Epithelial cell of proximal tubule (primary cell): ENCODE data around the gene ARHGEF7. TPM values are rescaled to one million over a fixed set of nuclear protein-coding genes. Genes with fewer than 3 reads are reported as not detected.

Source experiments
- DNase-seq: peaks from one replicate; pipeline ENCODE4 v3.0.0-alpha.2; 2011; ENCODE audit warnings: low read depth
- H3K4me3 ChIP-seq: 2 replicates; pipeline ENCODE4 v1.5.1; 2011; ENCODE audit warnings: low read depth, mild to moderate bottlenecking, low read length
- CTCF ChIP-seq: conservative IDR thresholded peaks from 2 replicates; pipeline ENCODE4 v1.5.1; 2012; ENCODE audit warnings: low read depth, mild to moderate bottlenecking, low read length
- total RNA-seq: library from RNA; depleted of rRNA; stranded (reverse); fragments of >200 nt; gene quantifications from 2 replicates; pipeline ENCODE4 v1.2.3, GENCODE V29; 2015

The ARHGEF7 gene
- total RNA-seq, 1 donor from 2014 or later, result 21.9 TPM

DNA sequence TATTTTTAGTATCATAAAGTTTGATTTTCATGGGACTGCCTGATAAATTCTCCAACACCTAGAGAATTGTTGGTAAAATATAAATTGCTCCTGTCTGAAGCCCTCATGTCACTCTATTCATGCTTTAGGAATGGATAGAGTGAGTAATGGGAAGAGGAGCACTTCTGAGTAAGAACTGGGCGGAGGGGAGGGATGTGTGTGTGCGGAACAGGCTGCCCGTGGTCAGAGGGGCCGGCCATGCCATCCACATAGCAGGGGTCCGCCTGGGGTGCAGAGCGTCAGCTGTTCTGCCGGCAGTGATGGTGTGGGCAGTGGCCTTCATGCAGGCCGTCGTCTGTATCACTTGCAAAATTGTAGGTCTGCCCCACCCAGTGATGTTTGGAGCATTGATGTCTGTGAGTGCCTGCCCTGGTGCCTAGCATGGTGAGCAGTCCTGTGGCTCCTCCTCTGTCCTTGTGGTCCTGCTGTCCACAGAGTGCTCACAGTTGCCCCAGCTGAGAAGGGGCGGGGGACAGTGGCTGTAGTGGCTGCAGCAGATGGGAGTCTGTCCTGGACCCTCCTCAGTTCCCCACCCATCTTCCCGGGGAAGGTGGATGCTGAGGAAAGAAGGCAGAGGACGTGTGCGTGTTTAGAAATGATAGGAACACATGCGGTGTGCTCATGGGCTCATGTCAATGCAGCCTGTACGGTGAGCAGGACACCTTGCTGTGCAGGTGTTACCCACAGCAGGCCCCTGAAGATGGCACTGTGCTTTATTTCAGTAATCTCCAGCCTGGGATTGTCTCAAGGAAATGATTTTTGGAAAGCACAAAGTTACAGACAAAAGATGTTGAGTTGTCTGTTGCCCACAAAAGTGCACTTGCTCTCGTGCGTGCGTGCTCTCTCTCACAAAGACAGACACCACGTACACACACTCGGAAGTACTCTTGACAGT is 155.9 kb downstream of the ARHGEF7 start:
- no peak for TF ChIP-seq CTCF
- no peak overlapping the region for H3K4me3 ChIP-seq
- DNase-seq, result no peak

GRCh38 chr13:111272117-111272516 is 157.0 kb downstream of the ARHGEF7 start:
- H3K4me3 ChIP-seq, result no peak overlapping the region
- DNase-seq, result no peak
- TF ChIP-seq CTCF, result no peak

GRCh38 chr13:111275382-111275781 is 160.3 kb downstream of the ARHGEF7 start:
- TF ChIP-seq CTCF, result no peak
- H3K4me3 ChIP-seq, result no peak overlapping the region
- DNase-seq, result no peak

GRCh38 chr13:111275995-111276618 is 161.0 kb downstream of the ARHGEF7 start:
- no peak for TF ChIP-seq CTCF
- no peak for DNase-seq
- H3K4me3 ChIP-seq, result no peak overlapping the region

GRCh38 chr13:111278258-111278657 is 163.1 kb downstream of the ARHGEF7 start:
- no peak overlapping the region for H3K4me3 ChIP-seq
- no peak for DNase-seq
- no peak for TF ChIP-seq CTCF

GRCh38 chr13:111278743-111279652 is 163.9 kb downstream of the ARHGEF7 start:
- DNase-seq, result no peak
- no peak for TF ChIP-seq CTCF
- no peak overlapping the region for H3K4me3 ChIP-seq
